Transverse colon (tissue), 4 donors: ENCODE results near the gene HAGH.

Experiments
- CTCF ChIP-seq, 5 experiments: fragments of 200-600 bp in 3 of 5; fragments of 450-650 bp in 2 of 5; sonication (generic) in 3 of 5; IDR thresholded peaks; 1 replicate in 2 of 5; 2 replicates in 3 of 5; pipeline ENCODE4 v1.5.1; 2016 to 2017; ENCODE audit warnings: antibody characterized with exemption in 5 of 5, inconsistent platforms in 3 of 5, mild to moderate bottlenecking in 2 of 5, moderate library complexity in 1 of 5
- POLR2A ChIP-seq: fragments of 450-650 bp; IDR thresholded peaks from one replicate; pipeline ENCODE4 v1.6.1; 2016; ENCODE audit warnings: antibody characterized with exemption, mild to moderate bottlenecking, moderate library complexity
- POLR2AphosphoS5 ChIP-seq, 3 donors: sonication (generic); formaldehyde crosslinking; IDR thresholded peaks; one replicate each; pipeline ENCODE4 v1.6.1; 2016; ENCODE audit warnings: antibody characterized with exemption in 3 of 3

GRCh38 chr16:1762196-1762878 lies 64.3 kb downstream of the HAGH start:
- no peak for TF ChIP-seq CTCF (IDR thresholded peaks at IDR 0.05)
- TF ChIP-seq POLR2A, result no peak
- no peak for TF ChIP-seq POLR2AphosphoS5 (IDR thresholded peaks at IDR 0.05)
